SK-N-SH (cell line): ENCODE results near the gene NLN.

Source experiments
- CTCF ChIP-seq: fragments of 200-600 bp; sonication (generic); IDR thresholded peaks from 2 replicates; pipeline ENCODE4 v1.6.1; 2017; ENCODE audit warnings: antibody characterized with exemption, mild to moderate bottlenecking, moderate library complexity
- EP300 ChIP-seq, 2 experiments: IDR thresholded peaks; 2 replicates each; pipeline versions ENCODE4 v1.4.0 to v1.6.1; 2012; ENCODE audit warnings: borderline replicate concordance in 1 of 2, low read depth in 1 of 2, low read length in 1 of 2
- EZH2phosphoT487 ChIP-seq: fragments of 200-600 bp; sonication (generic); IDR thresholded peaks from 2 replicates; pipeline ENCODE4 v1.6.1; 2017; ENCODE audit warnings: low read depth, mixed run types, mild to moderate bottlenecking, antibody characterized with exemption, moderate library complexity, borderline replicate concordance
- GABPA ChIP-seq: IDR thresholded peaks from 2 replicates; pipeline ENCODE4 v1.4.0; 2012; ENCODE audit warnings: low read depth, mild to moderate bottlenecking
- JUND ChIP-seq: IDR thresholded peaks from 2 replicates; pipeline ENCODE4 v1.4.0; 2012
- NFIC ChIP-seq: IDR thresholded peaks from 2 replicates; pipeline ENCODE4 v1.4.0; 2012; ENCODE audit warnings: borderline replicate concordance
- RXRA ChIP-seq: IDR thresholded peaks from 2 replicates; pipeline ENCODE4 v1.4.0; 2012; ENCODE audit warnings: low read depth, mild to moderate bottlenecking, borderline replicate concordance
- TAF1 ChIP-seq: IDR thresholded peaks from 2 replicates; pipeline ENCODE4 v1.6.1; 2012; ENCODE audit warnings: low read depth, mild to moderate bottlenecking, low read length, moderate library complexity, borderline replicate concordance
- TCF12 ChIP-seq: IDR thresholded peaks from 2 replicates; pipeline ENCODE4 v1.4.0; 2012
- ZBTB33 ChIP-seq: IDR thresholded peaks from 2 replicates; pipeline ENCODE4 v1.4.0; 2012; ENCODE audit warnings: low read depth, borderline replicate concordance
- TF ChIP-seq, protein P1 (sequence below): fragments of 150-350 bp; IDR thresholded peaks from 2 replicates; pipeline ENCODE4 v1.6.1; 2017; ENCODE audit warnings: antibody characterized with exemption, low read length, low read depth, borderline replicate concordance

DNA sequence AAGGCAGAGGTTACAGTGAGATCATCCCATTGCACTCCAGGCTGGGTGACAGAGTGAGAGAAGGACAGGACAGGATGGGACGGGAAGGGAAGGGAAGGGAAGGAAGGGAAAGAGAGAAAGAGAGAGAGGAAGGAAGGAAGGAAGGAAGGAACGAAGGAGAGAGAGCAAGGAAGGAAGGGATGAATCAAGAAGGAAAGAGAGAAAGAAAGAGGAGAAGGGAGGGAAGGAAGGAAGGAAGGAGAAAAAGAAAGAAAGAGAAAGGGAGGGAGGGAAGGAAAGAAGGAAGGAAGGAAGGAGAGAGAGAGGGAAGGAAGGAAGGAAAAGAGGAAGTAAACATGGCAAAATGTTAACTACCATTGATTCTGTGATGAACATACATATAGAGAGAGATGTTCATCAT lies 28.9 kb upstream of the NLN start:
- TF ChIP-seq CTCF = no peak
- TF ChIP-seq RXRA = no peak
- TF ChIP-seq NFIC = no peak
- TF ChIP-seq EP300 (IDR thresholded peaks at IDR 0.05; ENCODE audit: borderline replicate concordance in 1 of 2, low read depth in 1 of 2, low read length in 1 of 2) = no peak
- no peak for TF ChIP-seq GABPA
- no peak for TF ChIP-seq TAF1
- TF ChIP-seq, protein P1, sequence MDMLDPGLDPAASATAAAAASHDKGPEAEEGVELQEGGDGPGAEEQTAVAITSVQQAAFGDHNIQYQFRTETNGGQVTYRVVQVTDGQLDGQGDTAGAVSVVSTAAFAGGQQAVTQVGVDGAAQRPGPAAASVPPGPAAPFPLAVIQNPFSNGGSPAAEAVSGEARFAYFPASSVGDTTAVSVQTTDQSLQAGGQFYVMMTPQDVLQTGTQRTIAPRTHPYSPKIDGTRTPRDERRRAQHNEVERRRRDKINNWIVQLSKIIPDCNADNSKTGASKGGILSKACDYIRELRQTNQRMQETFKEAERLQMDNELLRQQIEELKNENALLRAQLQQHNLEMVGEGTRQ = no peak
- TF ChIP-seq ZBTB33 = no peak
- no peak for TF ChIP-seq TCF12
- no peak for TF ChIP-seq EZH2phosphoT487
- no peak for TF ChIP-seq JUND
